ENCODE data around the gene C6orf132. TPM values are rescaled to one million over a fixed set of nuclear protein-coding genes. Genes with fewer than 3 reads are reported as not detected.

C6orf132 gene
- total and polyA plus RNA-seq, 2 of the 8 experiments (the other 6 are each of a cell fraction or from before 2014, with no cell fraction given), result 31.5 to 64.0 TPM

DNA sequence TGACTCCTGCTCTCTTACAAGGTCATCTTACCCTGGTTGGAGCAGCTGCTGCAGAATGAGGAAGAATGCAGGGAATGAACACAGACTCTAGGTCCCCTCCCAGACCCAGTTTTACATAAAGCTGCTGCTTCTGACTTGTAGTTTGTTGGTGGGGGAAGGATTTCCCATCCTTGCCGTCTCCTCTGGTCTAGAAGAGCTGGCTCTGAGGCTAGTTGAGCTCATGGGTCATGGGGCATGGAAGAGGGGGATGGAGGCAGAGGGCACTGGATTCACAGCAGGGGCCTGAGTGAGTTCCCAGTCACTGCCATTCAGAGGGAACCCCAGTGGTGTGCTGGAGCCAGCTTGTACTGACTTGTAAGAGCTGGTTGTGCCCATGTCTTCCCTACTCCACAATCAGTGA lies 21.6 kb upstream of the C6orf132 start:
- DNase-seq (ENCODE audit: low read depth in 1 of 2, low spot score in 2 of 2), result no peak
- ChIA-PET CTCF (ENCODE audit: partially characterized antibody) (interaction anchor here (0.6 to 11.2 kb wide), 17 partner anchors 10 to 733 kb away, joined by 3 to 224 read pairs (median 5); partner anchors contain the start of genes C6orf132 and GUCA1A), POLR2A (ENCODE audit: partially characterized antibody) (interaction anchor here (1.1 to 9.2 kb wide), 9 partner anchors 13 to 113 kb away, joined by 3 to 109 read pairs (median 6); partner anchors contain the start of genes C6orf132 and TAF8)
- TF ChIP-seq CHD1 (IDR thresholded peaks at IDR 0.05; ENCODE audit: low read depth, low read length) (no peak), RBBP5 (IDR thresholded peaks at IDR 0.05; ENCODE audit: borderline replicate concordance, low read depth, low read length) (no peak), MAX (IDR thresholded peaks at IDR 0.05) (no peak), CBX5 (IDR thresholded peaks at IDR 0.05; ENCODE audit: low read depth, low read length) (no peak)
- no peak overlapping the region for H3K9ac ChIP-seq (replicated peaks in 1 of 4; ENCODE audit: extremely low read depth in 1 of 4, low read depth in 3 of 4, low read length in 3 of 4)
- H3K79me2 ChIP-seq (ENCODE audit: control insufficient read depth in 1 of 2, insufficient read depth in 2 of 2, low read length in 2 of 2), result no peaks in the 10 kb centered on the region
- H3K23ac ChIP-seq (ENCODE audit: insufficient read length), result no peak overlapping the region
- no peak overlapping the region for H4K91ac ChIP-seq (replicated peaks; ENCODE audit: insufficient read length, low read length)
- no peak for FAIRE-seq
- no peak overlapping the region for H3K14ac ChIP-seq (ENCODE audit: insufficient read length)
- H3K27ac ChIP-seq (ENCODE audit: low read depth, low read length), result no peak overlapping the region
- H4K8ac ChIP-seq (ENCODE audit: extremely low read depth, insufficient read depth, low read length), result no peak overlapping the region
- no peak overlapping the region for H2BK20ac ChIP-seq (ENCODE audit: low read length)
- H4K5ac ChIP-seq (ENCODE audit: insufficient read length, low read depth, low read length), result no peak overlapping the region
- peak overlapping the region; percentile 47 for H3K4ac ChIP-seq (replicated peaks; ENCODE audit: insufficient read length, low read depth, low read length)
- H3K18ac ChIP-seq (ENCODE audit: extremely low read depth, low read length), result no peak overlapping the region
- no peak overlapping the region; a peak in 1 of 4 replicates for H3K4me2 ChIP-seq (ENCODE audit: insufficient read depth in 1 of 2, low read depth in 2 of 2, low read length in 2 of 2)
- no peak overlapping the region for H2BK12ac ChIP-seq (ENCODE audit: low read depth, low read length)
- H3K27me3 ChIP-seq (replicated peaks in 1 of 4; ENCODE audit: control insufficient read depth in 3 of 4, extremely low read depth in 1 of 4, insufficient read depth in 3 of 4, low read length in 3 of 4), result no peaks in the 10 kb centered on the region; a peak in 1 of 7 replicates
- whole genome bisulfite sequencing, 2 experiments (ENCODE audit: extremely low coverage in 1 of 2, insufficient coverage in 1 of 2, insufficient read length in 1 of 2, insufficient replicate concordance in 2 of 2, low coverage in 1 of 2, low lambda C conversion rate in 2 of 2, missing lambda C conversion rate in 1 of 2), result 83% methylated on average over 1 of the region's 1 CpG; no CpG with 5 or more reads in 1 of the 2 experiments
- H3K56ac ChIP-seq (replicated peaks; ENCODE audit: insufficient read length, low read depth, low read length), result peak overlapping the region; percentile 18
- no peak overlapping the region for H2BK15ac ChIP-seq (ENCODE audit: low read length)
- H3K4me3 ChIP-seq (ENCODE audit: extremely low read depth in 1 of 4, insufficient read depth in 2 of 4, low read depth in 3 of 4, low read length in 4 of 4), result no peak overlapping the region
- H3K23me2 ChIP-seq (ENCODE audit: low read depth, low read length), result no peaks in the 10 kb centered on the region
- no peaks in the 10 kb centered on the region for H3K79me1 ChIP-seq (ENCODE audit: low read depth, low read length)
- H2AFZ ChIP-seq (ENCODE audit: low read length), result no peak overlapping the region
- no peak overlapping the region for H2BK120ac ChIP-seq (replicated peaks; ENCODE audit: low read depth, low read length)
- no peak overlapping the region for H2BK5ac ChIP-seq (ENCODE audit: low read depth, low read length)
- H3K9me3 ChIP-seq (ENCODE audit: insufficient read depth in 2 of 2, low read depth in 1 of 2, low read length in 1 of 2), result no peaks in the 10 kb centered on the region
- H2AK5ac ChIP-seq (ENCODE audit: low read depth, low read length), result no peak overlapping the region
- no peaks in the 10 kb centered on the region for H4K20me1 ChIP-seq (replicated peaks in 1 of 2; ENCODE audit: control insufficient read depth in 1 of 2, insufficient read depth in 2 of 2, low read length in 2 of 2)
- no peaks in the 10 kb centered on the region for H3K36me3 ChIP-seq (ENCODE audit: control insufficient read depth in 2 of 4, insufficient read depth in 4 of 4, low read length in 3 of 4)
- peaks cover 7 to 22% (median 11%) of the 10 kb centered on the region in 4 experiments for H3K4me1 ChIP-seq (replicated peaks in 1 of 4; ENCODE audit: control insufficient read depth in 3 of 4, insufficient read depth in 4 of 4, low read length in 3 of 4)

Measured in H1 (cell line).